Activated naive CD4-positive, alpha-beta T cell treated with anti-CD3 and anti-CD28 coated beads, Interleukin-2, amount 50 U/mL, for 16 hours (primary cell): ENCODE results near the gene RHEB.
A peak's percentile ranks its signal among the peaks of the same experiment; 100 is the strongest.

ENCODE experiments used
- DNase-seq: peaks from one replicate; pipeline ENCODE4 v3.0.0-alpha.2; 2020

The RHEB gene

GRCh38 chr7:151468217-151469018, 51.3 kb downstream of the RHEB start:
- no peak for DNase-seq

- no peak for DNase-seq
These were observed 54.5 kb downstream of the RHEB start for GRCh38 chr7:151465169-151465568.

- no peak for DNase-seq
These were observed 57.4 kb downstream of the RHEB start for GRCh38 chr7:151462306-151462779.

GRCh38 chr7:151461942-151462230, 57.8 kb downstream of the RHEB start:
- no peak for DNase-seq

GRCh38 chr7:151461096-151461941, 58.4 kb downstream of the RHEB start:
- no peak for DNase-seq

- DNase-seq: no peak
These were observed 59.2 kb downstream of the RHEB start for GRCh38 chr7:151460474-151460855.

GRCh38 chr7:151459726-151460473, 59.8 kb downstream of the RHEB start:
- no peak for DNase-seq

- DNase-seq: no peak
These were observed 62.2 kb downstream of the RHEB start for GRCh38 chr7:151457534-151457933.

GRCh38 chr7:151456782-151457181, 62.9 kb downstream of the RHEB start:
- DNase-seq: no peak

GRCh38 chr7:151456276-151456675, 63.4 kb downstream of the RHEB start:
- no peak for DNase-seq

- DNase-seq: no peak
These were observed 64.0 kb downstream of the RHEB start for GRCh38 chr7:151455690-151456089.

GRCh38 chr7:151454932-151455530, 64.7 kb downstream of the RHEB start:
- no peak for DNase-seq

GRCh38 chr7:151454305-151454704, 65.4 kb downstream of the RHEB start:
- DNase-seq: no peak

GRCh38 chr7:151453326-151453791, 66.3 kb downstream of the RHEB start:
- DNase-seq: no peak

- no peak for DNase-seq
These were observed 66.9 kb downstream of the RHEB start for GRCh38 chr7:151452680-151453325.

GRCh38 chr7:151451626-151452571, 67.8 kb downstream of the RHEB start:
- DNase-seq: no peak

- DNase-seq: no peak
These were observed 68.5 kb downstream of the RHEB start for GRCh38 chr7:151451156-151451555.

GRCh38 chr7:151449990-151450389, 69.7 kb downstream of the RHEB start:
- DNase-seq: no peak

GRCh38 chr7:151448261-151449252, 71.1 kb downstream of the RHEB start:
- DNase-seq: peak; percentile 79

GRCh38 chr7:151447901-151448260, 71.8 kb downstream of the RHEB start:
- DNase-seq: no peak
